Astrocyte of the spinal cord (primary cell): ENCODE results near the gene IQCF6.

Experiments
- DNase-seq: peaks from one replicate; pipeline ENCODE4 v3.0.0; 2011; ENCODE audit warnings: low read depth, low spot score
- H3K4me3 ChIP-seq: 2 replicates; pipeline ENCODE4 v1.5.1; 2011; ENCODE audit warnings: low read depth, mild to moderate bottlenecking, low read length, moderate library complexity
- CTCF ChIP-seq: IDR thresholded peaks from 2 replicates; pipeline ENCODE4 v1.5.1; 2012; ENCODE audit warnings: low read depth, mild to moderate bottlenecking, low read length, inconsistent platforms
- in situ Hi-C: cut with HindIII; loops from 2 replicates; pipeline ENCODE4 v1.10.0; 2017; ENCODE audit warnings: low sequenced_read_pairs

Gene IQCF6

GRCh38 chr3:51779137-51779536 is at the start of gene IQCF6:
IQCF6 (minus strand) TSS chr3:51779237; CDS start chr3:51779224, 13 bp downstream.
- TF ChIP-seq CTCF: no peak
- DNase-seq: no peak
- H3K4me3 ChIP-seq: no peak within 1 kb of the TSS
- in situ Hi-C loops: no loop called here

- TF ChIP-seq CTCF: no peak
- no peak overlapping the region for H3K4me3 ChIP-seq
- in situ Hi-C loops: no loop called here
- no peak for DNase-seq
These were observed 49.3 kb upstream of the IQCF6 start for GRCh38 chr3:51828297-51828696.

- TF ChIP-seq CTCF: peak; percentile 16
- in situ Hi-C loops: no loop called here
- DNase-seq: no peak
- no peak overlapping the region for H3K4me3 ChIP-seq
These were observed 40.8 kb upstream of the IQCF6 start for GRCh38 chr3:51819709-51820406.

- no peak overlapping the region for H3K4me3 ChIP-seq
- in situ Hi-C loops: no loop called here
- no peak for DNase-seq
- no peak for TF ChIP-seq CTCF
These were observed 40.1 kb upstream of the IQCF6 start for GRCh38 chr3:51819151-51819550.

GRCh38 chr3:51817375-51817774 is 38.3 kb upstream of the IQCF6 start:
- in situ Hi-C loops: no loop called here
- no peak for TF ChIP-seq CTCF
- no peak for DNase-seq
- no peak overlapping the region for H3K4me3 ChIP-seq

GRCh38 chr3:51816723-51817122 is 37.7 kb upstream of the IQCF6 start:
- in situ Hi-C loops: no loop called here
- DNase-seq: no peak
- TF ChIP-seq CTCF: no peak
- H3K4me3 ChIP-seq: no peak overlapping the region
